Measurements from ENCODE around the gene NFIX. TPM values are rescaled to one million over a fixed set of nuclear protein-coding genes. Genes with fewer than 3 reads are reported as not detected.
A peak's percentile ranks its signal among the peaks of the same experiment; 100 is the strongest.

Gene NFIX
- total and polyA plus RNA-seq, 7 donors: 10.6 to 104 (median 44.1) TPM

DNA sequence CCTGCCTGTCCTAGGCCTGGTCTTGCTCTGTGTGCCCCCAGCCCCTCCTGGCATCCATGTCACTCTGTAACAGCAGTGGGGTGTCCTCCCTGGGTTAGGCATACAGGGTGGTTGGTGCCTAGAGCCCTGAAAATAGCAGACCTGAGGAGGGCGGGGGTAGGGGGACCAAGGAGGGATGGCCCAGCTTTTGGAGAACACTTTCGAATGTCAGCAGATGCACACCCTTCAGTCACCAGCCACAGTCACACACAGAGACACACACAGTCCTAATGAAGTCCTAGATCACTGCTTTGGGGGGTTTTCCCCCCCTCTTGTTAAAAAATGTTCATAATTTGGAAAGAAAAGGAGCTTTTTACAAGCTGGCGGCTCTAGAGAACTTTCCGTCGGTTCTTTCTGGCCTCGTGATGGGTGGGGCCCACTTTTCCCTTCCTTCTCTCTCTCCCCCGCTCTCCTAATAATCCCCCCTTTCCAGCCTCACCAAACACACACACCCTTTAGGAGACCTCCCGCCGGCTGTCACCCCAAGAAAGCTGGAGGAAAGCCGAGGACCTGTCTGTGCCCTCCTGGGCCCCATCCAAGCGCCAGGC, 59.4 kb downstream of the NFIX start:
- TF ChIP-seq EP300 (IDR thresholded peaks at IDR 0.05) (no peak), POLR2AphosphoS5 (IDR thresholded peaks at IDR 0.05) (peak in 3 of 4 donors; percentile 2 to 3 (median 3))
- DNase-seq: peak; percentile 86
- H3K27ac ChIP-seq: peak overlapping the region; percentile 95 to 99 (median 97)
- peaks cover 0 to 100% (median 100%) of the 10 kb centered on the region in 4 donors for H3K4me1 ChIP-seq
- intact Hi-C loops (cut with DNase I): no loop called here
- peak overlapping the region in 3 of 4 donors; percentile 17 to 29 (median 23) for H3K4me3 ChIP-seq
- WGBS, 2 donors: 38 to 68% methylated on average over 11 of the region's 11 CpGs
- no peaks in the 10 kb centered on the region for H3K9me3 ChIP-seq
- H3K27me3 ChIP-seq: no peaks in the 10 kb centered on the region
- no peaks in the 10 kb centered on the region for H3K36me3 ChIP-seq

DNA sequence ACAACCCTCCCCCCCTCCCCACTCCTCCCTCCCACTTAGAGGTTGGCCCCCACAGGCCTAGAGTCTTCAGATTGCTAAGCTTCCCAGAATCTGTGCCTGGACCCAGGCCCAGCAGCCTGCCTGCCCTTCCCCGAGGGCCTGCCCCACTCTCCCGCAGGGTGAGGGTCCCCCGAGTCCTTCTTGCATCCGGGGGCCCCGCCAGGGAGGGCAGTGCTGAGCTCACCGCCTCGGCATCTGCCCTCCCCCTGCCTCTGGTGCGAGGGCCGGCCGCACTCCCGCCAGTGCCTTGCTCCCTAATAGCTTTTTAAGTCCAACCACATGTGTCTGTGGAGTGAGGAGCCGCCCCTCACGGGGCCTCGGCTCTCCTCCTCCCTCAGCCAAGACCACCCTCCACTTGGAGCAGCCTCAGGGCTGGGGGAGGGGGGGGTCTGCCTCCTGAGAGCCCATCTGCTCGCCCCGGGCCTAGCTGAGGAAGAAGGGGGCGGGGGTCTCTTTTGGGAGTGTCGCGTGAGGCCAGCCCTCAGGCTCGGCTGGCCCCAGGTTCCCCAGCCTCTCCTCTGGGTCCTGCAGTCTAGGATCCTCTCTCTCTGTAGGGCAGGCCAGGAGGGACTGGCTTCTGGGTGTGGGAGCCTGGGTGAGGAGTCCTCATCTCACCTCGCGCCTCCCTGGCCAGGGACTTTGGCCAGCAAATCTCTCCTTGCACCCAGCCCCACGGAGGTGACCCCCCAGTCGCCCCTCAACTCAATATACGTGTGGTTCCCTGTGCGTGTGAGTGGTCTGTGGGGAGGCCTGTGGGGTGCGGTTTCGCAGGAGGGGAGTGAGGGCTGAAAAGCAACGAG, 60.2 kb downstream of the NFIX start:
- H3K36me3 ChIP-seq: no peaks in the 10 kb centered on the region
- H3K9me3 ChIP-seq: no peaks in the 10 kb centered on the region
- peak overlapping the region in 3 of 4 donors; percentile 17 to 29 (median 23) for H3K4me3 ChIP-seq
- peaks cover 0 to 100% (median 100%) of the 10 kb centered on the region in 4 donors for H3K4me1 ChIP-seq
- TF ChIP-seq, protein P1, sequence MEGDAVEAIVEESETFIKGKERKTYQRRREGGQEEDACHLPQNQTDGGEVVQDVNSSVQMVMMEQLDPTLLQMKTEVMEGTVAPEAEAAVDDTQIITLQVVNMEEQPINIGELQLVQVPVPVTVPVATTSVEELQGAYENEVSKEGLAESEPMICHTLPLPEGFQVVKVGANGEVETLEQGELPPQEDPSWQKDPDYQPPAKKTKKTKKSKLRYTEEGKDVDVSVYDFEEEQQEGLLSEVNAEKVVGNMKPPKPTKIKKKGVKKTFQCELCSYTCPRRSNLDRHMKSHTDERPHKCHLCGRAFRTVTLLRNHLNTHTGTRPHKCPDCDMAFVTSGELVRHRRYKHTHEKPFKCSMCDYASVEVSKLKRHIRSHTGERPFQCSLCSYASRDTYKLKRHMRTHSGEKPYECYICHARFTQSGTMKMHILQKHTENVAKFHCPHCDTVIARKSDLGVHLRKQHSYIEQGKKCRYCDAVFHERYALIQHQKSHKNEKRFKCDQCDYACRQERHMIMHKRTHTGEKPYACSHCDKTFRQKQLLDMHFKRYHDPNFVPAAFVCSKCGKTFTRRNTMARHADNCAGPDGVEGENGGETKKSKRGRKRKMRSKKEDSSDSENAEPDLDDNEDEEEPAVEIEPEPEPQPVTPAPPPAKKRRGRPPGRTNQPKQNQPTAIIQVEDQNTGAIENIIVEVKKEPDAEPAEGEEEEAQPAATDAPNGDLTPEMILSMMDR (IDR thresholded peaks at IDR 0.05): no peak
- TF ChIP-seq EP300 (IDR thresholded peaks at IDR 0.05): no peak
- TF ChIP-seq POLR2AphosphoS5 (IDR thresholded peaks at IDR 0.05): peak in 2 of 4 donors; percentile 54 to 59
- peak overlapping the region; percentile 95 to 99 (median 97) for H3K27ac ChIP-seq
- intact Hi-C loops (cut with DNase I): no loop called here
- DNase-seq: peak; percentile 94
- no peaks in the 10 kb centered on the region for H3K27me3 ChIP-seq
- WGBS, 2 donors: 30 to 62% methylated on average over 29 of the region's 29 CpGs

DNA sequence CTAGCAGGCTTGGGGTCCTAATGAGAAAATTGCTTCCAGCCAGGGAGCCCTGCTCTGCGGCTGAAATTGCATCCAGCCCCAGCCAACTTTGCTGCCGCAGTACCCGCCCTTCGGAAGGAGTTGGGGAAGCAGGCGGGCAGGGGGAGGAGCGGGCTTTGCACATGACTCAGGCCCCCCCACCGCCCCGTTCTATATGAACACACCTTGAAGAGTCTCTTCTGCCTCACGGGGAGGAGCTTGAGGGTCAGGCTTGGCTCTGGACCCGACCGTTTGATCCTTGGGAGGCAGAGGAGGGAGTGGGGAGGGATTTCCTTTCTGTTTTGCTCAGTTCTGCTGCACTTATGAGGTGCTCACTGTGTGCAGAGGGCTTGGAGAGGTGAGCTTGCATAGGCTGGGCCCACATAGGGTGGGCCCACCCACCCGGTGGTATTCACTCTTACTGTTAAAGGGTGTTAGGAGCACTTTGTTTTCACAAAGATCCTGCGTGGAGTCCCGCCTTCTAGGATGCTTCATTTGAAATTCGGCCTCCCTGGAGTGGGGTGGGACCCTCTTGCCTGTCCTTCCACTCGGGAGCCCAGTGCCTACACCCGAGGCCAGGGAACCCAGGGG, 60.9 kb downstream of the NFIX start:
- H3K9me3 ChIP-seq: no peaks in the 10 kb centered on the region
- TF ChIP-seq EP300 (IDR thresholded peaks at IDR 0.05) (no peak), POLR2A (IDR thresholded peaks at IDR 0.05) (peak in 1 of 2 donors; percentile 33), POLR2AphosphoS5 (IDR thresholded peaks at IDR 0.05) (peak; percentile 25 to 64 (median 58))
- TF ChIP-seq, protein P1 (IDR thresholded peaks at IDR 0.05): no peak

DNA sequence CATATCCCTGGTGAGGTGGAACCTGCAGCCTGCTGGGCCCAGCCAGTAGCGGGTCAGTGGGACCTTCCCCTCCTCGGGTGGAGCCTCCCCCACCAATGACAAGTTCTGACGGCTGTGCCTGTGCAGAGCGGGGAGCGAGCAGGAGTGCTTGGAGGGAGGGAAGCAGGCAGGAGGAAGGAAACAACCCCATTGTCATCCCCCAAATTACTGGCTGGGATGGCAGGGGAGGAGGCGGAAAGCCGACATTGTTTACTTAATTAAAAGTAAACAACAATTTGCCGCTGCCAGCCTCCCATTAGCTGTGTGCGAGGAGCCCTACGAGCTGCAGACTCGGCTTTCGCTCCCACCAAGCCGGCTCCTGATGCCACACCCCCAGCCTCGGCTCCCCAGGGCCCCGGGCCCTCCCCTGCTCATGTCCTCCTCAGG, 61.9 kb downstream of the NFIX start:
- Histone ChIP-seq H3K4me3 (no peak overlapping the region), H3K27me3 (no peaks in the 10 kb centered on the region), H3K9me3 (no peaks in the 10 kb centered on the region), H3K4me1 (peaks cover 0 to 100% (median 100%) of the 10 kb centered on the region in 4 donors), H3K27ac (peak overlapping the region; percentile 95 to 99 (median 97)), H3K36me3 (no peaks in the 10 kb centered on the region)
- no peak for TF ChIP-seq POLR2A (IDR thresholded peaks at IDR 0.05)
- TF ChIP-seq POLR2AphosphoS5 (IDR thresholded peaks at IDR 0.05): no peak
- TF ChIP-seq, protein P1 (IDR thresholded peaks at IDR 0.05): no peak
- TF ChIP-seq EP300 (IDR thresholded peaks at IDR 0.05): no peak
- no peak for DNase-seq
- WGBS, 2 donors: 29 to 57% methylated on average over 15 of the region's 15 CpGs
- intact Hi-C loops (cut with DNase I): no loop called here

More for the DNA sequence above, 60.9 kb downstream of the NFIX start:
- 23 to 66% methylated on average over 17 of the region's 17 CpGs for WGBS, 2 donors
- H3K4me3 ChIP-seq: peak overlapping the region in 3 of 4 donors; percentile 17 to 29 (median 23)
- peaks cover 0 to 100% (median 100%) of the 10 kb centered on the region in 4 donors for H3K4me1 ChIP-seq
- no peaks in the 10 kb centered on the region for H3K27me3 ChIP-seq
- H3K27ac ChIP-seq: peak overlapping the region; percentile 95 to 99 (median 97)
- peak; percentile 89 for DNase-seq
- no peaks in the 10 kb centered on the region for H3K36me3 ChIP-seq
- intact Hi-C loops (cut with DNase I): no loop called here

DNA sequence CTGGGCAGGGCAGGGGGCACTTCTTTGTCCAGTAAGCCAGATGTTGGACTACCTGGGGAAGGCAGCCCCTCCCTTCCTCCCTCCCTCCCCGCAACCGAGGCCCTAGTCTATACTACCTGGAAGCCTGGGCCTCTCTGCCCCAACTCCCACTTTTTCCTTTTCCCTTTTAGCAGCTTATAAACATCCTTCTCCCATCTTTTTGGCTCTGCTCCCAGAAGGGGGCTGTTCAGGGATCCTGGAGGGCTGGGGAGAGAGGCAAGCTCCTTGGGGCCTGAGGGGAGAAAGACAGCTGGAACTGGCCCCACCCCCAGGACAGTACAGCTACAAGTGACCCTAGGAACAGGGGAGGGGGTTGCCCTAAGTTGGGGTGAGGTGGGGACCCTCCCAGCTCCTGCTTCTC, 62.5 kb downstream of the NFIX start:
- TF ChIP-seq, protein P1 (IDR thresholded peaks at IDR 0.05): no peak
- TF ChIP-seq POLR2AphosphoS5 (IDR thresholded peaks at IDR 0.05): no peak
- no peak for TF ChIP-seq POLR2A (IDR thresholded peaks at IDR 0.05)
- no peak for TF ChIP-seq EP300 (IDR thresholded peaks at IDR 0.05)
- 57 to 66% methylated on average over 2 of the region's 2 CpGs for WGBS, 2 donors
- Histone ChIP-seq H3K4me3 (no peak overlapping the region), H3K9me3 (no peaks in the 10 kb centered on the region), H3K27me3 (no peaks in the 10 kb centered on the region), H3K36me3 (no peaks in the 10 kb centered on the region), H3K4me1 (peaks cover 0 to 100% (median 100%) of the 10 kb centered on the region in 4 donors), H3K27ac (peak overlapping the region; percentile 95 to 99 (median 97))
- intact Hi-C loops (cut with DNase I): no loop called here
- DNase-seq: no peak

All from sigmoid colon (tissue), 7 donors.